Coronary artery (tissue), 2 donors: Measurements from ENCODE around the gene TIGD4.

Source experiments
- DNase-seq: peaks from one replicate; pipeline ENCODE4 v3.0.0-alpha.2; 2017; ENCODE audit warnings: low spot score
- H3K27ac ChIP-seq, 2 donors: fragments of 200-600 bp; sonication (generic); one replicate each; pipeline ENCODE4 v1.5.1; 2016 to 2019
- H3K4me3 ChIP-seq: fragments of 200-600 bp; sonication (generic); 2 replicates; pipeline ENCODE4 v1.5.1; 2016; ENCODE audit warnings: mild to moderate bottlenecking, moderate library complexity
- CTCF ChIP-seq: fragments of 200-600 bp; sonication (generic); IDR thresholded peaks from one replicate; pipeline ENCODE4 v1.5.1; 2019; ENCODE audit warnings: antibody characterized with exemption

TIGD4 gene

GRCh38 chr4:152819026-152819645 lies 39.6 kb upstream of the TIGD4 start:
- TF ChIP-seq CTCF = no peak
- H3K4me3 ChIP-seq = no peak overlapping the region
- no peak for DNase-seq
- no peak overlapping the region for H3K27ac ChIP-seq

GRCh38 chr4:152817331-152817730 lies 37.8 kb upstream of the TIGD4 start:
- H3K4me3 ChIP-seq = no peak overlapping the region
- no peak overlapping the region for H3K27ac ChIP-seq
- no peak for TF ChIP-seq CTCF
- DNase-seq = no peak

- Histone ChIP-seq H3K4me3 (no peak overlapping the region), H3K27ac (no peak overlapping the region)
- no peak for DNase-seq
- TF ChIP-seq CTCF = no peak
Measured at GRCh38 chr4:152815078-152815477, 35.5 kb upstream of the TIGD4 start.

- H3K4me3 ChIP-seq = no peak overlapping the region
- DNase-seq = no peak
- TF ChIP-seq CTCF = no peak
- H3K27ac ChIP-seq = no peak overlapping the region
Measured at GRCh38 chr4:152810715-152811287, 31.3 kb upstream of the TIGD4 start.

GRCh38 chr4:152808670-152809069 lies 29.1 kb upstream of the TIGD4 start:
- DNase-seq = no peak
- Histone ChIP-seq H3K4me3 (no peak overlapping the region), H3K27ac (no peak overlapping the region)
- TF ChIP-seq CTCF = no peak

- TF ChIP-seq CTCF = no peak
- Histone ChIP-seq H3K4me3 (no peak overlapping the region), H3K27ac (no peak overlapping the region)
- DNase-seq = no peak
Measured at GRCh38 chr4:152807294-152807829, 27.8 kb upstream of the TIGD4 start.
